H9 (cell line): ENCODE data around the gene TMEM175. TPM values are rescaled to one million over a fixed set of nuclear protein-coding genes. Genes with fewer than 3 reads are reported as not detected.

Source experiments
- DNase-seq: peaks from one replicate; pipeline ENCODE4 v3.0.0-alpha.2; 2017
- H2AFZ ChIP-seq: one replicate; pipeline ENCODE4 v1.6.1; 2013; ENCODE audit warnings: mild to moderate bottlenecking, low read length, control low read depth, moderate library complexity
- H2AK5ac ChIP-seq: 2 replicates; pipeline ENCODE4 v1.6.1; 2013; ENCODE audit warnings: low read length, control low read depth, mixed read lengths; ENCODE audit not compliant: insufficient read length
- H2BK120ac ChIP-seq: one replicate; pipeline ENCODE4 v1.6.1; 2013; ENCODE audit warnings: low read depth, mild to moderate bottlenecking, low read length, control low read depth, inconsistent platforms; ENCODE audit not compliant: poor library complexity, severe bottlenecking
- H2BK12ac ChIP-seq: 2 replicates; pipeline ENCODE4 v1.6.1; 2013; ENCODE audit warnings: low read length, control low read depth, mixed read lengths, low read depth; ENCODE audit not compliant: insufficient read length
- H2BK15ac ChIP-seq: 2 replicates; pipeline ENCODE4 v1.6.1; 2013; ENCODE audit warnings: low read depth, low read length, control low read depth
- H2BK20ac ChIP-seq: one replicate; pipeline ENCODE4 v1.6.1; 2013; ENCODE audit warnings: low read depth, mild to moderate bottlenecking, low read length, control low read depth, inconsistent platforms; ENCODE audit not compliant: poor library complexity, severe bottlenecking
- H2BK5ac ChIP-seq: 2 replicates; pipeline ENCODE4 v1.6.1; 2013; ENCODE audit warnings: low read length, control low read depth, mixed read lengths; ENCODE audit not compliant: insufficient read length
- H3K14ac ChIP-seq: 2 replicates; pipeline ENCODE4 v1.6.1; 2013; ENCODE audit warnings: low read length, control low read depth; ENCODE audit not compliant: insufficient read depth
- H3K18ac ChIP-seq: 2 replicates; pipeline ENCODE4 v1.6.1; 2013; ENCODE audit warnings: low read depth, mild to moderate bottlenecking, mixed read lengths, low read length, control low read depth; ENCODE audit not compliant: insufficient read length
- H3K23ac ChIP-seq: 2 replicates; pipeline ENCODE4 v1.6.1; 2013; ENCODE audit warnings: low read length, control low read depth, mixed read lengths, low read depth; ENCODE audit not compliant: insufficient read length
- H3K23me2 ChIP-seq: 2 replicates; pipeline ENCODE4 v1.6.1; 2013; ENCODE audit warnings: low read depth, mild to moderate bottlenecking, mixed read lengths, low read length, control low read depth; ENCODE audit not compliant: insufficient read length, poor library complexity, severe bottlenecking
- H3K27ac ChIP-seq: 2 replicates; pipeline ENCODE4 v1.5.1; 2013; ENCODE audit warnings: low read length, control low read depth, mixed read lengths, low read depth; ENCODE audit not compliant: insufficient read length
- H3K27me3 ChIP-seq: 2 replicates; pipeline ENCODE4 v1.6.1; 2013; ENCODE audit warnings: low read length, control low read depth, inconsistent platforms; ENCODE audit not compliant: insufficient read depth
- H3K4ac ChIP-seq: 2 replicates; pipeline ENCODE4 v1.6.1; 2013; ENCODE audit warnings: low read depth, mild to moderate bottlenecking, control low read depth, inconsistent platforms, low read length, moderate library complexity
- H3K4me1 ChIP-seq: 2 replicates; pipeline ENCODE4 v1.6.1; 2013; ENCODE audit warnings: low read length, control low read depth, inconsistent platforms; ENCODE audit not compliant: insufficient read depth
- H3K4me2 ChIP-seq: 2 replicates; pipeline ENCODE4 v1.6.1; 2013; ENCODE audit warnings: low read length, control low read depth, mixed read lengths; ENCODE audit not compliant: insufficient read length, insufficient read depth
- H3K56ac ChIP-seq: 2 replicates; pipeline ENCODE4 v1.6.1; 2013; ENCODE audit warnings: low read depth, mild to moderate bottlenecking, mixed read lengths, low read length, control low read depth; ENCODE audit not compliant: insufficient read length
- H3K79me1 ChIP-seq: 2 replicates; pipeline ENCODE4 v1.6.1; 2013; ENCODE audit warnings: low read depth, mild to moderate bottlenecking, moderate library complexity, low read length, control low read depth, inconsistent platforms; ENCODE audit not compliant: insufficient read depth, poor library complexity, severe bottlenecking
- H3K79me2 ChIP-seq: 2 replicates; pipeline ENCODE4 v1.6.1; 2013; ENCODE audit warnings: low read length, control low read depth, inconsistent platforms; ENCODE audit not compliant: insufficient read depth
- H3K9ac ChIP-seq: 2 replicates; pipeline ENCODE4 v1.6.1; 2013; ENCODE audit warnings: low read length, control low read depth, mixed read lengths; ENCODE audit not compliant: insufficient read length; ENCODE audit errors: extremely low read depth
- H3K9me3 ChIP-seq: one replicate; pipeline ENCODE4 v1.6.1; 2013; ENCODE audit warnings: low read depth, low read length, inconsistent platforms; ENCODE audit not compliant: control insufficient read depth
- H3T11ph ChIP-seq: one replicate; pipeline ENCODE4 v1.6.1; 2013; ENCODE audit warnings: mild to moderate bottlenecking, low read length, control low read depth, inconsistent platforms
- H4K20me1 ChIP-seq: one replicate; pipeline ENCODE4 v1.6.1; 2013; ENCODE audit not compliant: control insufficient read depth, insufficient read length, insufficient read depth
- H4K5ac ChIP-seq: 2 replicates; pipeline ENCODE4 v1.6.1; 2013; ENCODE audit warnings: low read depth, mild to moderate bottlenecking, mixed read lengths, low read length, control low read depth; ENCODE audit not compliant: insufficient read length
- H4K8ac ChIP-seq: replicated peaks from 2 replicates; pipeline ENCODE4 v1.6.1; 2013; ENCODE audit warnings: low read length, control low read depth, mixed read lengths, low read depth; ENCODE audit not compliant: insufficient read length
- H4K91ac ChIP-seq: 2 replicates; pipeline ENCODE4 v1.6.1; 2013; ENCODE audit warnings: low read depth, mild to moderate bottlenecking, moderate library complexity, mixed read lengths, low read length, control low read depth; ENCODE audit not compliant: insufficient read length
- H3K27ac Mint-ChIP-seq, 3 experiments: 2 replicates in 2 of 3; 3 replicates in 1 of 3; pipeline ENCODE4 v1.8.0; 2020 to 2021; ENCODE audit warnings: mixed read lengths in 3 of 3, mild to moderate bottlenecking in 1 of 3, moderate library complexity in 1 of 3
- H3K27me3 Mint-ChIP-seq: 2 replicates; pipeline ENCODE4 v1.8.0; 2021; ENCODE audit warnings: low read depth, mild to moderate bottlenecking, moderate library complexity, mixed read lengths
- H3K36me3 Mint-ChIP-seq, 3 experiments: 2 replicates in 2 of 3; 3 replicates in 1 of 3; pipeline ENCODE4 v1.8.0; 2020 to 2021; ENCODE audit warnings: low read depth in 3 of 3, mixed read lengths in 3 of 3; ENCODE audit not compliant: insufficient read depth in 1 of 3
- H3K4me1 Mint-ChIP-seq, 2 experiments: 2 replicates each; pipeline ENCODE4 v1.8.0; 2020; ENCODE audit warnings: mixed read lengths in 2 of 2
- H3K4me3 Mint-ChIP-seq, 2 experiments: 2 replicates in 1 of 2; 3 replicates in 1 of 2; pipeline ENCODE4 v1.8.0; 2020 to 2021; ENCODE audit warnings: mild to moderate bottlenecking in 2 of 2, mixed read lengths in 2 of 2, moderate library complexity in 1 of 2
- H3K9me3 Mint-ChIP-seq, 2 experiments: 2 replicates in 1 of 2; 3 replicates in 1 of 2; pipeline ENCODE4 v1.8.0; 2020; ENCODE audit warnings: mild to moderate bottlenecking in 2 of 2, mixed read lengths in 2 of 2, moderate library complexity in 1 of 2
- WGBS: extraction: QIAGEN DNeasy Blood & Tissue Kit; methylation state at CpG from one replicate; pipeline ENCODE4 v1.1.7; 2013; ENCODE audit warnings: missing lambda C conversion rate, low lambda C conversion rate, mixed read lengths; ENCODE audit not compliant: insufficient read length; ENCODE audit errors: extremely low coverage; 5-methylcytosine and 5-hydroxymethylcytosine counted together
- total RNA-seq: library from RNA; stranded (reverse); gene quantifications from 2 replicates; pipeline ENCODE4 v1.2.1, GENCODE V29; 2021
- TF ChIP-seq, protein P1 (sequence below): fragments of 200-600 bp; sonication (generic); conservative IDR thresholded peaks from 3 replicates; pipeline ENCODE4 v1.8.0; 2021; ENCODE audit warnings: antibody characterized with exemption, mild to moderate bottlenecking

TMEM175 gene
- total RNA-seq, 1 experiment from 2014 or later = 6.4 TPM

DNA sequence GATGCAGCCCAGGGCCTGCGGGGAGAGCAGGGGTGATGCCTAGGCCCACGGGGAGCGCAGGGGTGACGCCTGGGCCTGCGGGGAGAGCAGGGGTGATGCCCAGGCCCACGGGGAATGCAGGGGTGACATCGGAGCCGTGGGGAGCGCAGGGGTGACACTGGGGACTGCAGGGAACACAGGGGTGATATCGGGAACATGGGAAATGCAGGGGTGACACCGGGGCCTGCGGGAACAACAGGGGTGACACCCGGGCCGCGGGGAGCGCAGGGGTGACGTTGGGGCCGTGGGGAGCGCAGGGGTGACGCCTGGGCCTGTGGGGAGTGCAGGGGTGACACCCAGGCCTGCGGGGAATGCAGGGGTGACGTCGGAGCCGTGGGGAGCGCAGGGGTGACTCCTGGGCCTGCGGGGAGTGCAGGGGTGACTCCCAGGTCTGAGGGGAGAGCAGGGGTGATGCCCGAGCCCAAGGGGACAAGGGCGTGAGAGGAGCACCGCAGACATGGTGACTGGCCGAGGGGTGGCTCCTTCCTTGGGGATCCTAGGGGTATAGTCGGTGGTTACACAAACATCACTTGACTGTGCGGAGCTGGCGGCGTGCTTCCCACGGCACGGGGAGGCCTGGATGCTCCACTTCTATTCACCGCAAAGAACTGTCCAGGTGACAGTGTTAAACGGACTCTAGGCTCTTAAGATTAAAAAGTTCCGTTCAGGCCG is 38.1 kb upstream of the TMEM175 start:
- no peak overlapping the region for H3K56ac ChIP-seq
- H3K4me2 ChIP-seq = no peak overlapping the region
- no peaks in the 10 kb centered on the region for H3K79me1 ChIP-seq
- Mint-ChIP-seq H3K27me3 (no peaks in the 10 kb centered on the region), H3K27ac (no peak overlapping the region; a peak in 1 of 7 replicates), H3K4me3 (no peak overlapping the region), H3K36me3 (peaks cover 0 to 32% (median 16%) of the 10 kb centered on the region in 3 experiments; a peak in 4 of 7 replicates), H3K9me3 (no peaks in the 10 kb centered on the region), H3K4me1 (no peaks in the 10 kb centered on the region)
- no peak overlapping the region for H3T11ph ChIP-seq
- H3K4me1 ChIP-seq = no peaks in the 10 kb centered on the region
- H4K91ac ChIP-seq = no peak overlapping the region
- no peak overlapping the region for H3K9ac ChIP-seq
- H3K4ac ChIP-seq = no peak overlapping the region
- no peak overlapping the region for H2BK15ac ChIP-seq
- no peak overlapping the region for H2BK20ac ChIP-seq
- no peak overlapping the region for H2BK12ac ChIP-seq
- WGBS = no CpG with 5 or more reads among the region's 40 CpGs
- no peak overlapping the region for H3K18ac ChIP-seq
- no peaks in the 10 kb centered on the region for H3K79me2 ChIP-seq
- no peak overlapping the region for H2BK120ac ChIP-seq
- no peak for DNase-seq
- no peak overlapping the region for H2AK5ac ChIP-seq
- no peak overlapping the region for H2BK5ac ChIP-seq
- H4K20me1 ChIP-seq = no peaks in the 10 kb centered on the region
- H4K5ac ChIP-seq = no peak overlapping the region
- TF ChIP-seq, protein P1, sequence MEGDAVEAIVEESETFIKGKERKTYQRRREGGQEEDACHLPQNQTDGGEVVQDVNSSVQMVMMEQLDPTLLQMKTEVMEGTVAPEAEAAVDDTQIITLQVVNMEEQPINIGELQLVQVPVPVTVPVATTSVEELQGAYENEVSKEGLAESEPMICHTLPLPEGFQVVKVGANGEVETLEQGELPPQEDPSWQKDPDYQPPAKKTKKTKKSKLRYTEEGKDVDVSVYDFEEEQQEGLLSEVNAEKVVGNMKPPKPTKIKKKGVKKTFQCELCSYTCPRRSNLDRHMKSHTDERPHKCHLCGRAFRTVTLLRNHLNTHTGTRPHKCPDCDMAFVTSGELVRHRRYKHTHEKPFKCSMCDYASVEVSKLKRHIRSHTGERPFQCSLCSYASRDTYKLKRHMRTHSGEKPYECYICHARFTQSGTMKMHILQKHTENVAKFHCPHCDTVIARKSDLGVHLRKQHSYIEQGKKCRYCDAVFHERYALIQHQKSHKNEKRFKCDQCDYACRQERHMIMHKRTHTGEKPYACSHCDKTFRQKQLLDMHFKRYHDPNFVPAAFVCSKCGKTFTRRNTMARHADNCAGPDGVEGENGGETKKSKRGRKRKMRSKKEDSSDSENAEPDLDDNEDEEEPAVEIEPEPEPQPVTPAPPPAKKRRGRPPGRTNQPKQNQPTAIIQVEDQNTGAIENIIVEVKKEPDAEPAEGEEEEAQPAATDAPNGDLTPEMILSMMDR = no peak
- no peaks in the 10 kb centered on the region for H3K9me3 ChIP-seq
- no peak overlapping the region for H2AFZ ChIP-seq
- no peak overlapping the region for H3K23ac ChIP-seq
- H3K23me2 ChIP-seq = no peaks in the 10 kb centered on the region
- no peak overlapping the region for H3K27ac ChIP-seq
- H3K14ac ChIP-seq = no peak overlapping the region
- H4K8ac ChIP-seq = no peak overlapping the region
- no peaks in the 10 kb centered on the region for H3K27me3 ChIP-seq
